Neural progenitor cell (in vitro differentiated cells): ENCODE data around the gene PIP5K1B. TPM values are rescaled to one million over a fixed set of nuclear protein-coding genes. Genes with fewer than 3 reads are reported as not detected.

Source experiments
- DNase-seq: peaks from one replicate; pipeline ENCODE4 v3.0.0-alpha.2; 2016; ENCODE audit warnings: low spot score
- H2AFZ ChIP-seq: fragments of 200-600 bp; sonication (generic); replicated peaks from 2 replicates; pipeline ENCODE4 v1.6.1; 2016; ENCODE audit warnings: antibody characterized with exemption
- H3F3A ChIP-seq: fragments of 200-600 bp; sonication (generic); 2 replicates; pipeline ENCODE4 v1.6.1; 2016; ENCODE audit warnings: antibody characterized with exemption, low read depth
- H3K27ac ChIP-seq: fragments of 200-600 bp; sonication (generic); 2 replicates; pipeline ENCODE4 v1.5.1; 2016; ENCODE audit warnings: mild to moderate bottlenecking
- H3K27me3 ChIP-seq: fragments of 200-600 bp; sonication (generic); 2 replicates; pipeline ENCODE4 v1.6.1; 2016; ENCODE audit warnings: mild to moderate bottlenecking, moderate library complexity
- H3K36me3 ChIP-seq: fragments of 200-600 bp; sonication (generic); 2 replicates; pipeline ENCODE4 v1.5.1; 2016
- H3K4me1 ChIP-seq: fragments of 200-600 bp; sonication (generic); 2 replicates; pipeline ENCODE4 v1.6.1; 2016; ENCODE audit warnings: mixed run types
- H3K4me2 ChIP-seq: fragments of 200-600 bp; sonication (generic); 2 replicates; pipeline ENCODE4 v1.6.1; 2016
- H3K4me3 ChIP-seq: fragments of 200-600 bp; sonication (generic); 2 replicates; pipeline ENCODE4 v1.5.1; 2016
- H3K79me2 ChIP-seq: fragments of 200-600 bp; sonication (generic); 2 replicates; pipeline ENCODE4 v1.6.1; 2016; ENCODE audit warnings: low read depth
- H3K9ac ChIP-seq: fragments of 200-600 bp; sonication (generic); 2 replicates; pipeline ENCODE4 v1.6.1; 2016
- H3K9me3 ChIP-seq: fragments of 200-600 bp; sonication (generic); 2 replicates; pipeline ENCODE4 v1.5.1; 2016; ENCODE audit warnings: low read depth
- H4K20me1 ChIP-seq: fragments of 200-600 bp; sonication (generic); 2 replicates; pipeline ENCODE4 v1.6.1; 2016; ENCODE audit warnings: low read depth
- H3K27ac Mint-ChIP-seq: 3 replicates; pipeline ENCODE4 v1.8.0; 2021; ENCODE audit warnings: mixed read lengths
- H3K27me3 Mint-ChIP-seq: 2 replicates; pipeline ENCODE4 v1.8.0; 2022; ENCODE audit warnings: low read depth, mild to moderate bottlenecking, inconsistent platforms, moderate library complexity, mixed read lengths; ENCODE audit not compliant: insufficient read depth
- H3K36me3 Mint-ChIP-seq: 3 replicates; pipeline ENCODE4 v1.8.0; 2021; ENCODE audit warnings: mixed read lengths
- H3K4me1 Mint-ChIP-seq: 3 replicates; pipeline ENCODE4 v1.8.0; 2021; ENCODE audit warnings: mixed read lengths
- H3K4me3 Mint-ChIP-seq: 3 replicates; pipeline ENCODE4 v1.8.0; 2021; ENCODE audit warnings: mild to moderate bottlenecking, moderate library complexity, mixed read lengths
- H3K9me3 Mint-ChIP-seq: 3 replicates; pipeline ENCODE4 v1.8.0; 2020; ENCODE audit warnings: mixed read lengths
- CTCF ChIP-seq: fragments of 200-600 bp; sonication (generic); IDR thresholded peaks from 2 replicates; pipeline ENCODE4 v1.5.1; 2017; ENCODE audit warnings: antibody characterized with exemption, mild to moderate bottlenecking
- EZH2 ChIP-seq: fragments of 200-600 bp; sonication (generic); IDR thresholded peaks from 2 replicates; pipeline ENCODE4 v1.6.1; 2017; ENCODE audit warnings: antibody characterized with exemption, mild to moderate bottlenecking, moderate library complexity
- EZH2phosphoT487 ChIP-seq: fragments of 200-600 bp; sonication (generic); IDR thresholded peaks from 2 replicates; pipeline ENCODE4 v1.6.1; 2017; ENCODE audit warnings: antibody characterized with exemption
- total RNA-seq: library from RNA; depleted of rRNA; stranded (reverse); fragments of >200 nt; gene quantifications from 2 replicates; pipeline ENCODE4 v1.2.3, GENCODE V29; 2015; ENCODE audit warnings: low replicate concordance

Gene PIP5K1B
- total RNA-seq, 1 donor from 2014 or later: 3.2 TPM

GRCh38 chr9:68950689-68951088, 245.6 kb downstream of the PIP5K1B start:
- H3K4me1 ChIP-seq: no peaks in the 10 kb centered on the region
- no peaks in the 10 kb centered on the region for H3K27me3 ChIP-seq
- no peak overlapping the region for H3K4me2 ChIP-seq
- DNase-seq: no peak
- H3F3A ChIP-seq: no peaks in the 10 kb centered on the region
- Mint-ChIP-seq H3K4me3 (no peak overlapping the region), H3K9me3 (no peaks in the 10 kb centered on the region), H3K36me3 (peaks cover 6% of the 10 kb centered on the region), H3K27me3 (peaks cover 2% of the 10 kb centered on the region), H3K4me1 (no peaks in the 10 kb centered on the region), H3K27ac (no peak overlapping the region)
- no peak overlapping the region for H3K27ac ChIP-seq
- H2AFZ ChIP-seq: no peak overlapping the region
- no peaks in the 10 kb centered on the region for H3K79me2 ChIP-seq
- H4K20me1 ChIP-seq: no peaks in the 10 kb centered on the region
- H3K9ac ChIP-seq: no peak overlapping the region
- TF ChIP-seq EZH2phosphoT487 (no peak), CTCF (no peak), EZH2 (no peak)
- no peak overlapping the region for H3K4me3 ChIP-seq
- H3K36me3 ChIP-seq: no peaks in the 10 kb centered on the region
- H3K9me3 ChIP-seq: no peaks in the 10 kb centered on the region

- Histone ChIP-seq H3K79me2 (no peaks in the 10 kb centered on the region), H4K20me1 (no peaks in the 10 kb centered on the region), H3K4me3 (no peak overlapping the region), H3K9me3 (no peaks in the 10 kb centered on the region), H3K4me2 (no peak overlapping the region), H3K36me3 (no peaks in the 10 kb centered on the region), H2AFZ (no peak overlapping the region), H3K4me1 (no peaks in the 10 kb centered on the region), H3K27ac (no peak overlapping the region), H3K27me3 (no peaks in the 10 kb centered on the region), H3K9ac (no peak overlapping the region), H3F3A (no peaks in the 10 kb centered on the region)
- no peaks in the 10 kb centered on the region for H3K9me3 Mint-ChIP-seq
- no peaks in the 10 kb centered on the region for H3K4me1 Mint-ChIP-seq
- no peak for DNase-seq
- no peak overlapping the region for H3K27ac Mint-ChIP-seq
- peaks cover 2% of the 10 kb centered on the region for H3K27me3 Mint-ChIP-seq
- TF ChIP-seq CTCF (no peak), EZH2 (no peak), EZH2phosphoT487 (no peak)
- peaks cover 7% of the 10 kb centered on the region for H3K36me3 Mint-ChIP-seq
- H3K4me3 Mint-ChIP-seq: no peak overlapping the region
Measured at GRCh38 chr9:68951879-68952659, 247.0 kb downstream of the PIP5K1B start.

GRCh38 chr9:68953771-68954170, 248.7 kb downstream of the PIP5K1B start:
- Histone ChIP-seq H4K20me1 (no peaks in the 10 kb centered on the region), H2AFZ (no peak overlapping the region), H3K4me2 (no peak overlapping the region), H3K4me1 (no peaks in the 10 kb centered on the region), H3K9ac (no peak overlapping the region), H3K9me3 (no peaks in the 10 kb centered on the region), H3K4me3 (no peak overlapping the region), H3F3A (no peaks in the 10 kb centered on the region), H3K27me3 (no peaks in the 10 kb centered on the region), H3K79me2 (no peaks in the 10 kb centered on the region), H3K27ac (no peak overlapping the region), H3K36me3 (no peaks in the 10 kb centered on the region)
- DNase-seq: no peak
- H3K36me3 Mint-ChIP-seq: peaks cover 8% of the 10 kb centered on the region
- no peaks in the 10 kb centered on the region for H3K4me1 Mint-ChIP-seq
- H3K27me3 Mint-ChIP-seq: peaks cover 2% of the 10 kb centered on the region
- H3K9me3 Mint-ChIP-seq: no peaks in the 10 kb centered on the region
- H3K4me3 Mint-ChIP-seq: no peak overlapping the region
- TF ChIP-seq CTCF (no peak), EZH2phosphoT487 (no peak), EZH2 (no peak)
- no peak overlapping the region for H3K27ac Mint-ChIP-seq
